GM10847 (cell line): Measurements from ENCODE around the gene HEMK1.

ENCODE experiments used
- POLR2A ChIP-seq: IDR thresholded peaks from 2 replicates; pipeline ENCODE4 v1.6.1; 2011; ENCODE audit not compliant: insufficient read length; ENCODE audit errors: extremely low read depth

The HEMK1 gene

GRCh38 chr3:50536471-50537180, 32.7 kb upstream of the HEMK1 start:
- no peak for TF ChIP-seq POLR2A

- no peak for TF ChIP-seq POLR2A
Observed at GRCh38 chr3:50537421-50538129, 31.7 kb upstream of the HEMK1 start.

- no peak for TF ChIP-seq POLR2A
Observed at GRCh38 chr3:50539356-50540286, 29.7 kb upstream of the HEMK1 start.

GRCh38 chr3:50542177-50543034, 26.9 kb upstream of the HEMK1 start:
- TF ChIP-seq POLR2A, result no peak

DNA sequence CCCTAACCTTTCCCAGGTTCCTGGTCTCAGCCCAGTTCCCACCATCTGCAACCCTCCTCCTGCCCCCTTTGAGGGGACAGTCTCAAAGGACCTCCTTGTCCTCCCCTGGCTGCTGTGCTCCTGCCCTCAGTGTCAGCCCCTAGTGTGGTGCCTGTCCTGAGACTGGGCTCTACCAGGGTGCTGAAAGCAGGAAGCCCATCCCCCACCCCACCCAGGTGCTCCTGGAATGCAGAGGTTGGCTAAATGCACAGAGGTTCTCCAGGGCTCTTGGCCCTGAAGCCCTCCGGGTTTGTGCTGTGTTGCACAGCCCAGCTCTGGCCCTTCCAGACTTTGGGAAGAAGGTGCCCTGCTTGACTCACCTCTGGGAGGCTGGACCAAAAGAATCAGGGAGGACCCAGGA, 23.5 kb upstream of the HEMK1 start:
- TF ChIP-seq POLR2A, result no peak

DNA sequence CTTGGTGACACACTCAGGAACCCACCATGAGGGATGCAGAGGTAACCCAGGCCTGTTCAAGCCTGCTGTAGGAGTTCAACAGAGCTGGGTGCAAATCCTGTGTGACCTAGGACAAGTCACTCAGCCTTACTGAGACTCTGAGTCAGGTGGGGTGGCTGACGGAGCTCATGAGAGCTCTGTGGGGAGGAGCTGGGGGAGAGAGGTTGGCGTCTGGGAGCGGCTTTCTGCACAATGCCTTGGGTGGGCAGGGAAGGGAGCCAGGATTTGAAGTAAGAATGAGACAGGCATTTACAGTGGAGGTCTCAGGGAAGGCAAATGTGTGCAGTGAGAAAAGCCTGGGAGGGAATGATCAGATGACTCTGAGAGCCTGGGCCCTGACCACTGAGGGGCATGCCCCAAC, 20.1 kb upstream of the HEMK1 start:
- TF ChIP-seq POLR2A, result no peak

DNA sequence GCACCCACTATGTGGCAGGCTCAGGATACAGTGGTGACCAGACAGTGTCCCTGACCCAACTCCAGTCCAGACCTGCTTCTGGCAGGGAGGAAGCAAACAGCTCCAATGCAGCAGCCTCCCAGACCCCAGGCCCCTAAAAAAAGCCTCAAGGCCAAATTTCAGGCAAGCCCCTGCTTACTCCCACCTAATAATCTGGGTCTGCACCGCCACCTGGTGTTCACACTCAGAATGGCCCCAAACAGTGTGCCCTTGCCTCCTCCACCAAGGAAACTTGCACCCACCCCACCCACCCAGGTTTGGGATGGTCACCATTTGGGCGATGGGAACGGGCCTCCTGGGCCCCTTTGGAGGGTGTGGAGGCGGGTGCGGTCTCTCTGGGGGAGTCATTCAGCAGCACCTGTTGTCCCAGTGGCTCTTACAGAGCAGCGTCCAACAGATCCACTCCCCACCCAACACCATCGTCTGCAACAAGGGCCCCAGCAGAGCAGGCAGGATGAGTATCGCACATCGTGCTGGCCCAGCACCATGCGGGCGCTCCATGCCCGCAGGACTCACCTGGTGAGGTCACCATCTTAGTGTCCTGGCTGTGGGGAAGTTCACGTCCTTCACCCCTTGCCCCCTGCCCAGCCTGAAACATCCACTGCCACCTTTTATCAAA, 19.1 kb upstream of the HEMK1 start:
- TF ChIP-seq POLR2A, result no peak

DNA sequence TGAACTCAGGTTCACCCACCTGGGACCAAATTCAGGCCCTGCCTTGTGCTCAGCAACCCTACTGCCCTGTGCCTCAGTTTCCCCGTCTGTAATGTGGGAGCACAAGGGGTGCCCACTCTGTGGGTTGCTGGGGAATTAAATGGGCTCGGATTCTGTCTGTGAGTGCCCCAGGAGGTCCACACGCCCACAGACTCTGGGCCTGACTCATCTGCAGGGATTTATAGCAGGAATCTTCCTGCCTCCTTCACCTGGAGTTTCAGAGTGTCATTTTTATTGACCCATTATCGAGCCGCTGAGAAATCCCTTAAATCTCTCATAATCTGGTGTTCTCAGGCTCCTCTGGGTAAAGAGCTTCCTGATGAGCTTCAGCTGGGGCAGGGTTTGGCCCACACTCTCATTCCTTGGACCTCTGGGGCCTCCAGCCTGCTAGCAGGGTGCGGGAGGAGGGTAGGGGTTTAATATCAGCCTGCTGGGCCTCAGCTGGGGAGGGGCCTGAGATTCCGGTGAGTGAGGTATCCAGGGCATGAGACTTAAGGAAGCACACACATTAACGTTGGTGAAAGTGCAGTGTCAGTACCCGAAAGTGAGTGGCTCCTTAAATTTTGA, 18.2 kb upstream of the HEMK1 start:
- TF ChIP-seq POLR2A, result no peak

DNA sequence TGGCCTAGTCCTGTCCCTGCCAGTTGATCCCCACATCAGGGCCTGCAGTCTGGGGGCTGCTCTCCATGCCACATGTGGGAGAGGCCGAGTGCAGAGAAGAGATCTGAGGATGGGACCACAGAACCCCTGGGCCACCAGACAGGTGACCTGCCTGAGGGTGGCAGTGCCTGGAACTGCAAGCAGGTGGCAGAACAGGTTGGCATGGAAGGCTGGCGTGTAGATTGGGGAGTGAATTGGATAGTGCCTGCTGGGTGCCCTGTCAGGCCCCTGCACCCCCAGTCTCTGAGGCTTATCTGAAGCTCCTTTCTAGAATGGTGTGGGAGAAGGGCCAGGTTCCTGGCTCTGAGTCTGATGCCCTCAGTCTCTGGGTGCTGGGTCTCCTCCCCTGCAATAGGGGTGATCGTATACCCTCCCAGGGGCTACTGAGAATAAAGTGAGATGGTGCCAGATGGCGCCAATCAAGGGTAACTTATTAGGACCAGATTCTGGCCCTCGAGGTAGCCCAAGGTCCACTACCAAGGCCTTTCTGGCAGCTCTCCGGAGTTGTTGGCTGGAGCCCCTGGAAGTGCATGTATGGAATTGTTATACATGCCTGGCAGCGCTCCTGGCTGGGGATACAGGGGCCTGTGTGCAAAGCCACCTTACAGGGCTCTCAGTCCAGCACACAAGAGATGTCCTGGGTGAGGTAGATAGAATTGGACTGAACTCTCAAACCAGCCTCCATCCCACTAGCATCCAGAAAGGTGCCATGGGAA, 17.5 kb upstream of the HEMK1 start:
- TF ChIP-seq POLR2A, result no peak

DNA sequence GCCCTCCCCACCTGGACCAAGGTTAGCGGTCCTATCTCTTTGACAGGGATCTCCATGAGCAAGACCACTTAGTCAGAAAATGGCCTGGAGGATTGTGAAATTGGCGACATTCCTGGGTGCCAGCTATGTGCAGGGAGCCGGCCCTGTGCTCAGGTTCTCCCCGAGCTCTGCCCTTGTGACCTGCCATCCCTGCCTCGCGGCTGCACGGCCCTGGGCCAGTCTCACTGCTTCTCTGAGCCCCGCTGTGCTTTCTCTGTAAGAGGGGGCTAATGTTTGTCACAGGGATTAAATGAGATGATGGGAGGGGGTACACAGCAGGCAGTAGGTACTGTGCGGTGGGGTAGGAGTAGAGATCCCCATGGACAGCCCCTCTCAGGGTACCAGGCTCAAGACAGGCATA, 16.7 kb upstream of the HEMK1 start:
- no peak for TF ChIP-seq POLR2A

DNA sequence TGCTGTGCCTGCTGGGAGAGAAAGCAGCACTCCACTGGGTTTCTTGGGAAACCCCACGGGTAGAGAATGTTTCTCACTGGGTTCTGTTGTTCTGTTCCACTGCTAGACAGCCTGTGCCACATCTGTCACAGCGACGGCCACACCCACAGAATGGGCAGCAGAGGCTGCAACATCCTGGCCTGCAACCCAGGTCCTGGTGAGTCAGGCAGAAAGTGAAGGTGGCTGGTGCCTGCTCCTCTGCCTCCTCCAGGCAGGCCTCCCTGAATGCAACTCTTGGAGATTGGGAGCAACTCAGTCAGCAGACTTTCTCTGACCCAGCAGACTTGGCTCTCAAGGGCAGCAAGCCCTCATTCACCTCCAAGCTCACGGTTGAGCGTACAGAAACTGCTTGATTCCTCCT, 14.8 kb upstream of the HEMK1 start:
- TF ChIP-seq POLR2A, result no peak

- TF ChIP-seq POLR2A, result no peak
Observed at GRCh38 chr3:50557106-50557505, 12.2 kb upstream of the HEMK1 start.

DNA sequence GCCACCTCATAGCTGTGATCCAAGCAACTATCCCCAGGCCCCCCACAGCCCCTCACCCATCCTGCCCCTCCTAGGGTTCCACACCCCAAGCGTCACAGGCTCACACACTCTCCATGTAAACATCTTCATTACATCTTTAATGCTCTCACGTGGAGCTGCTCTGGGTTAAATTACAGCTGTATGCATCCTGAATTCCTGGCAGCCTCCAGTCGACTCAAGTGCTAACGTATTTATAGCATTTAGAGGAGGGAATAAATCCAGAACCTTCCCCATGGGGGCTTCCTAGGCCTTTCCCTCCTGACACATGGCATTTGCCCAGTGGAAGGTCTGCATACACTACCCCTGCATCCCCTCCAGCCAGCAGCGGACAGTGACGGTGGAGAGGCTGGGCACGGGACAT, 11.4 kb upstream of the HEMK1 start:
- no peak for TF ChIP-seq POLR2A

DNA sequence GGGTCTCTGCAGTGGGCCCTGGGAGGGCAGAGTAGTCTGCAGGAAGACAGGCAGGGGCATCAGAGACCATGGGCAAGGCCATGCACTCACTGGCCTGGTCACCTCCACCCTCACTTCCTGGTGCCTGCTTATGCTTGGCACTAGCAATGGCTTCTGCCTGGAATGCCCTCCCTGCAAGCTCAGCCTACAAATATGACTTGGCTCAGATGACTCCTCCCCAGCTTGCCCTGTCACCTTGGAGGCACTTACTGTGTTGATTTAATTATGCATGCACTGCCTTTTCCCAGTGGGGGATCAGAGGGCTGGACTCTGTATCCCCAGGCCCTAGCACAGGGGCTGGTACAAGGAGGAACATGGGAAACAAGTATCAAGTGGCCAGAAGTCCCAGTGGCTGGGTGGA, 9.6 kb upstream of the HEMK1 start:
- no peak for TF ChIP-seq POLR2A

GRCh38 chr3:50562861-50563260, 6.5 kb upstream of the HEMK1 start:
- TF ChIP-seq POLR2A, result no peak
